Fibroblast of skin of left quadriceps (primary cell): ENCODE data around the gene ARHGEF28.
A peak's percentile ranks its signal among the peaks of the same experiment; 100 is the strongest.

Experiments
- DNase-seq, 2 experiments: peaks; one replicate each; pipeline ENCODE4 v3.0.0-alpha.2; 2013; ENCODE audit warnings: low read depth in 2 of 2

The ARHGEF28 gene

GRCh38 chr5:73900566-73900965 lies 274.6 kb downstream of the ARHGEF28 start:
- DNase-seq: no peak

GRCh38 chr5:73901043-73901442 lies 275.0 kb downstream of the ARHGEF28 start:
- no peak for DNase-seq

GRCh38 chr5:73901455-73901854 lies 275.5 kb downstream of the ARHGEF28 start:
- no peak for DNase-seq

GRCh38 chr5:73902327-73903051 lies 276.5 kb downstream of the ARHGEF28 start:
- DNase-seq: no peak

GRCh38 chr5:73903169-73903568 lies 277.2 kb downstream of the ARHGEF28 start:
- no peak for DNase-seq

GRCh38 chr5:73906277-73906676 lies 280.3 kb downstream of the ARHGEF28 start:
- DNase-seq: no peak

- DNase-seq: no peak
Observed at GRCh38 chr5:73907164-73907563, 281.2 kb downstream of the ARHGEF28 start.

GRCh38 chr5:73908395-73908794 lies 282.4 kb downstream of the ARHGEF28 start:
- no peak for DNase-seq

GRCh38 chr5:73908846-73909245 lies 282.9 kb downstream of the ARHGEF28 start:
- no peak for DNase-seq

- no peak for DNase-seq
Observed at GRCh38 chr5:73909474-73909873, 283.5 kb downstream of the ARHGEF28 start.

- DNase-seq: peak; percentile 80 to 81
Observed at GRCh38 chr5:73911761-73912393, 285.9 kb downstream of the ARHGEF28 start.

- no peak for DNase-seq
Observed at GRCh38 chr5:73912821-73913271, 286.9 kb downstream of the ARHGEF28 start.

GRCh38 chr5:73913971-73914370 lies 288.0 kb downstream of the ARHGEF28 start:
- DNase-seq: no peak

- no peak for DNase-seq
Observed at GRCh38 chr5:73915345-73915744, 289.3 kb downstream of the ARHGEF28 start.

GRCh38 chr5:73917433-73917832 lies 291.4 kb downstream of the ARHGEF28 start:
- no peak for DNase-seq

- no peak for DNase-seq
Observed at GRCh38 chr5:73917891-73918290, 291.9 kb downstream of the ARHGEF28 start.

GRCh38 chr5:73918791-73919221 lies 292.8 kb downstream of the ARHGEF28 start:
- no peak for DNase-seq

- DNase-seq: no peak
Observed at GRCh38 chr5:73921741-73922140, 295.7 kb downstream of the ARHGEF28 start.

GRCh38 chr5:73922224-73922623 lies 296.2 kb downstream of the ARHGEF28 start:
- no peak for DNase-seq

GRCh38 chr5:73922875-73923557 lies 297.0 kb downstream of the ARHGEF28 start:
- DNase-seq: no peak

GRCh38 chr5:73928476-73929070 lies 302.6 kb downstream of the ARHGEF28 start:
- no peak for DNase-seq

GRCh38 chr5:73935719-73936118 lies 309.7 kb downstream of the ARHGEF28 start:
- no peak for DNase-seq
